Fibroblast of mammary gland (primary cell): Measurements from ENCODE around the gene TAS1R1.

Experiments
- DNase-seq: peaks from one replicate; pipeline ENCODE4 v3.0.0-alpha.2; 2010; ENCODE audit warnings: low read depth
- H3K4me3 ChIP-seq: 2 replicates; pipeline ENCODE4 v1.5.1; 2011; ENCODE audit warnings: low read depth, mild to moderate bottlenecking, low read length, moderate library complexity; ENCODE audit not compliant: control insufficient read depth
- CTCF ChIP-seq: conservative IDR thresholded peaks from 2 replicates; pipeline ENCODE4 v1.5.1; 2011; ENCODE audit warnings: low read depth, low read length, inconsistent platforms; ENCODE audit not compliant: control insufficient read depth, insufficient read depth

TAS1R1 gene

GRCh38 chr1:6587261-6588005 is 32.3 kb downstream of the TAS1R1 start:
- DNase-seq: no peak
- no peak for TF ChIP-seq CTCF
- no peak overlapping the region for H3K4me3 ChIP-seq

- H3K4me3 ChIP-seq: no peak overlapping the region
- TF ChIP-seq CTCF: no peak
- DNase-seq: no peak
These were observed 33.2 kb downstream of the TAS1R1 start for GRCh38 chr1:6588128-6588892.

- no peak overlapping the region for H3K4me3 ChIP-seq
- DNase-seq: no peak
- TF ChIP-seq CTCF: no peak
These were observed 33.9 kb downstream of the TAS1R1 start for GRCh38 chr1:6588893-6589520.

GRCh38 chr1:6590046-6590445 is 34.9 kb downstream of the TAS1R1 start:
- H3K4me3 ChIP-seq: no peak overlapping the region
- no peak for TF ChIP-seq CTCF
- no peak for DNase-seq

- TF ChIP-seq CTCF: no peak
- no peak overlapping the region for H3K4me3 ChIP-seq
- DNase-seq: no peak
These were observed 36.1 kb downstream of the TAS1R1 start for GRCh38 chr1:6591222-6591621.

GRCh38 chr1:6591644-6592043 is 36.5 kb downstream of the TAS1R1 start:
- no peak for TF ChIP-seq CTCF
- DNase-seq: no peak

More at GRCh38 chr1:6591644-6592043, 36.5 kb downstream of the TAS1R1 start:
- no peak overlapping the region for H3K4me3 ChIP-seq
